Neural cell (in vitro differentiated cells): ENCODE data around the gene PCCA.

ENCODE experiments used
- CTCF ChIP-seq: fragments of 450-650 bp; IDR thresholded peaks from 2 replicates; pipeline ENCODE4 v1.5.1; 2014; ENCODE audit warnings: antibody characterized with exemption, mild to moderate bottlenecking, moderate library complexity; ENCODE audit not compliant: poor library complexity, severe bottlenecking
- EP300 ChIP-seq: fragments of 450-650 bp; conservative IDR thresholded peaks from 2 replicates; pipeline ENCODE4 v1.6.1; 2014; ENCODE audit warnings: antibody characterized with exemption, mild to moderate bottlenecking, moderate library complexity; ENCODE audit not compliant: poor library complexity, severe bottlenecking
- EZH2 ChIP-seq: fragments of 200-600, 300-800 bp; shearing (Covaris generic), sonication (generic); IDR thresholded peaks from 2 replicates; pipeline ENCODE4 v1.6.1; 2014; ENCODE audit warnings: antibody characterized with exemption, low read length, borderline replicate concordance, mild to moderate bottlenecking; ENCODE audit not compliant: insufficient read depth, poor library complexity, severe bottlenecking
- POLR2AphosphoS5 ChIP-seq: IDR thresholded peaks from 2 replicates; pipeline ENCODE4 v1.6.1; 2012
- RAD21 ChIP-seq: fragments of 450-650 bp; conservative IDR thresholded peaks from 2 replicates; pipeline ENCODE4 v1.6.1; 2014; ENCODE audit warnings: antibody characterized with exemption, mild to moderate bottlenecking, moderate library complexity
- REST ChIP-seq: IDR thresholded peaks from 2 replicates; pipeline ENCODE4 v1.6.1; 2012; ENCODE audit warnings: borderline replicate concordance
- SMC3 ChIP-seq: fragments of 450-650 bp; conservative IDR thresholded peaks from 2 replicates; pipeline ENCODE4 v1.6.1; 2014; ENCODE audit warnings: antibody characterized with exemption, mild to moderate bottlenecking, moderate library complexity; ENCODE audit not compliant: poor library complexity
- TAF1 ChIP-seq: IDR thresholded peaks from 2 replicates; pipeline ENCODE4 v1.6.1; 2012; ENCODE audit warnings: low read depth

- TF ChIP-seq CTCF: no peak
- TF ChIP-seq POLR2AphosphoS5: no peak
- TF ChIP-seq REST: no peak
- no peak for TF ChIP-seq TAF1
- TF ChIP-seq EP300: no peak
- no peak for TF ChIP-seq EZH2
- TF ChIP-seq SMC3: no peak
- no peak for TF ChIP-seq RAD21
Observed at GRCh38 chr13:100566543-100566942, 477.6 kb downstream of the PCCA start.
